Measurements from ENCODE around the gene CASZ1.

Gene CASZ1

DNA sequence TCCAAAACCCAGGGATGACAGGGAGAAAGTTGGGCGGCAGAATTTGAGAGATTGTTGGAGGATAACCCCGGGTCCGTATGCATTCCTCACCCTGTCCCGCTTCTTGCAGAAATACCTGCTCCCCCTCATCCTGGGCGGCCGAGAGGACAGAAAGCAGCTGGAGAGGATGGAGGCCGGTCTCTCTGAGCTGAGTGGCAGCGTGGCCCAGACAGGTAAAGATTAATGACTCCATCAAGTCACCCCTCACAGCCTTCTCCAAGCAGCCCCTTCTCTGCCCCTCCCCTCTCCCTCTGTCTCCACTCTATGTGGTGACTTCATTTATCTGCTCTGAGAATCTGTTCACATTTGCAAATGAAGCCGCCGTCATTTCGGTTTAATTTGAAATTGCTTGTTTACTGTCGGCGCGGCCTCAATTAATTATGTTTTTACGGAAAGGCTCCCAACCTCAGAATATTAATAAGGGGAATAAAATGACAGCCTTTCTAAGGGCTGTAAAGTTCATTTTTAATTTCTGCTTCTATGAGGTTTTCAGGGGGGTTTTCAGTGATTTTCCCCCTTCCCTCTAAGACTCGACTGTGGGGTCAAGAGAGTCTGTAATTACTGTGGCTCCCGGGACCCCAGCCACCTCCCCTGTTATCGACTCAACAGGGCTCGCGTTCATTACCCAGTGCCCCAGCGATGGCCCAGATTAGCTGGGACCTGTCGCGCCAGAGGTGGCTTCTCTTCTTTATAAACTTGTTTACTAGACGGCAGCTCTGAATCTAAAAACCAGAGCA, 173.3 kb downstream of the CASZ1 start:
- DNase-seq (ENCODE audit: low read depth in 2 of 2), result no peak

GRCh38 chr1:10621906-10622305, 174.5 kb downstream of the CASZ1 start:
- no peak for DNase-seq (ENCODE audit: low read depth in 2 of 2)

GRCh38 chr1:10620776-10621175, 175.7 kb downstream of the CASZ1 start:
- no peak for DNase-seq (ENCODE audit: low read depth in 2 of 2)

GRCh38 chr1:10617931-10618885, 178.2 kb downstream of the CASZ1 start:
- no peak for DNase-seq (ENCODE audit: low read depth in 2 of 2)

GRCh38 chr1:10617318-10617717, 179.1 kb downstream of the CASZ1 start:
- DNase-seq (ENCODE audit: low read depth in 2 of 2), result no peak

DNA sequence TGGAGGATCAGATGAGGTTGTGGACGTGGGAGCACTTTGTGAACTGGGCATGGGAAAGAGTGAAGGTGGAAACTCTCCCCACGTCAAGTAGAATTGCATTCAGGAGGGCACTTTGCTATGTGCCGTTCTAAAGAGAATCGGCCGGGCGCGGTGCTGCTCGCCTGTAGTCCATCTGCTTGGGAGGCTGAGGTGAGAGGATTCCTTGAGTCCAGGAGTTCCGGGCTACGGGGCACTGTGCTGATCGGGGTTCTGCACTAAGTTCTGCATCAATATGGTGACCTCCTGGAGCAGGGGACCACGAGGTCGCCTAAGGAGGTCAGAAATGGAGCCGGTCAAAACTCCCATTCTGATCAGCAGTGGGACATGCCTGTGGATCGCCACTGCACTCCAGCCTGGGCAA, 179.8 kb downstream of the CASZ1 start:
- DNase-seq (ENCODE audit: low read depth in 2 of 2), result no peak

DNA sequence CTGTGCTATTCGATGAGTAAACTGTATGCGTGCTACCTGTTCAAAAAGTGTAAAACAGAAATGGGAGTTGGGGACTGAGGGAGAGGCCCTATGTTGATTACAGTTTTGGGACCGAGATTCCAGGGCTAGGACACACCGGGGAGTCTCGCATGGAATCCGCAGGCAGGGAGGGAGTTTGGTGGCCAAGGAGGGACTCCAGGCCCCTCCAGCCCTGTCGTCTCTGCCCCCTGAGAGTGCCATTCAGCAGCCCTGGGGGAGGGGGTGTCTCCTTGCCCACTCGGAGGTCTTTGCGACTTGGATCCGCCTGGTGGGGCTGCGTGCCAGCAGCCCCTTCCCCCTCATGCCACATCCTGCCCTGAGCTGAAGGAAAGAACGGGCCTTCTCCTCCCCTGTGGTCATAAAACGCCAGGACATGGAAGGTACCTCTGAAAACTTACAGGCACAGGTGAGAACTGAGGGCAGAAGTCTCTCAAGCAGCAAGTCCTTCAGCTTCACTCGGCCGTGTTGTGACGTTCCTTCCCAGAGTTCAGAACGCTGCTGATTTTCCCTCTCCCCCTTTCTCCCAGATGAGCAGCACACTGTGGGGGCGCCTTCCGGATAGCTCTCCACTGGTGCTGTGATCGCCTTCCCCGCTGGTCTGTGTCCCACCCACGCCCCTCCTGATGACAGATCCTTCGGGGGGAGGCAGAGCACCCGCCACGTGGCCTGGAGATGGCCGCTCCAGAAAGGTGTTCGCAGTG, 180.3 kb downstream of the CASZ1 start:
- DNase-seq (ENCODE audit: low read depth in 2 of 2), result no peak

GRCh38 chr1:10615332-10615731, 181.1 kb downstream of the CASZ1 start:
- DNase-seq (ENCODE audit: low read depth in 2 of 2), result no peak

- DNase-seq (ENCODE audit: low read depth in 2 of 2), result no peak
Observed at GRCh38 chr1:10614377-10615225, 181.8 kb downstream of the CASZ1 start.

DNA sequence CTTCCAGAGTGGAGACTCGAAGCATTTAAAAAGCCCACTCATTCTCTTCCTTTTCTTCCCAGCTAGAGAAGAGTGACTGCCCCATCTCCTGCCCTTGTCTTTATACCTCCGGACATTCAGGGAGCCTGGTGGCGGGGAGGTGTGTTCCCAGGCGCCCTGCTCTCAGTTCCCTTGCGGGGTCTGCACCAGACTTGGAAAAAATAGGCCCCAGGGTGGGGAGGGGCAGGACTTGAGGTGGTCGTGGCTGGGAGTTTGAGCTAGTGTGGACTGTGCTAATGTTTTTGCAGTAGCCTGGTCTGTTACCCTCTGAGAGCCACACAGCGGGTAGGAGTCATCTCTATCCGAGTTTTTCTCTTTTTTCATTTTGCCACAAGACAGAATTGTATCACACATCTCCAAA, 182.6 kb downstream of the CASZ1 start:
- no peak for DNase-seq (ENCODE audit: low read depth in 2 of 2)

- DNase-seq (ENCODE audit: low read depth in 2 of 2), result no peak
Observed at GRCh38 chr1:10613340-10613739, 183.1 kb downstream of the CASZ1 start.

GRCh38 chr1:10612436-10613160, 183.8 kb downstream of the CASZ1 start:
- DNase-seq (ENCODE audit: low read depth in 2 of 2), result no peak

DNA sequence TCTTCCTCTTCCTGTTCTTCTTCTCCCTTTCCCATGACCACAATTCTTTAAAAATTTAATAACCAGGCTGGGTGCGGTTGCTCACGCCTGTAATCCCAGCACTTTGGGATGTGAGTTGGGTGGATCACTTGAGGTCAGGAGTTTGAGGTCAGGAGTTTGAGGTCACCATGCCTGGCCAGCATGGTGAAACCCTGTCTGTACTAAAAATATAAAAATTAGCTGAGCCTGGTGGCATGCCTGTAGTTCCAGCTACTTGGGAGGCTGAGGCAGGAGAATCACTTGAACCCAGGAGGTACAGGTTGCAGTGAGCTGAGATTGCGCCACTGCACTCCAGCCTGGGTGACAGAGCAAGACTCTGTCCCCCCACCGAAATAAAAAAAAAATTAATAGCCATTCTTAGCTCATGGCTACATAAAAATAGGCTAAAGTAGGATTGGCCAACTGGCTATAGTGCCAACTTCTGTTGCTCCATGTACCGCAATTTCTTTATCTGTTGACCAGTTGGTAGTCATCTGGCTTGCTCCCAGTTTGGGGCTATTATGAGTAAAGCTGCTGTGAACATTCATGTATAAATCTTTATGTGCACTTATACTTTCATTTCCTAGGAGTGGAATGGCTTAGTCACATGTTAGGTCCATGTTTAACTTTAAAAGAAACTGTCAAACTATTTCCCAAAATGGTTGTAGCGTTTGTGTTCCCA, 185.4 kb downstream of the CASZ1 start:
- no peak for DNase-seq (ENCODE audit: low read depth in 2 of 2)

DNA sequence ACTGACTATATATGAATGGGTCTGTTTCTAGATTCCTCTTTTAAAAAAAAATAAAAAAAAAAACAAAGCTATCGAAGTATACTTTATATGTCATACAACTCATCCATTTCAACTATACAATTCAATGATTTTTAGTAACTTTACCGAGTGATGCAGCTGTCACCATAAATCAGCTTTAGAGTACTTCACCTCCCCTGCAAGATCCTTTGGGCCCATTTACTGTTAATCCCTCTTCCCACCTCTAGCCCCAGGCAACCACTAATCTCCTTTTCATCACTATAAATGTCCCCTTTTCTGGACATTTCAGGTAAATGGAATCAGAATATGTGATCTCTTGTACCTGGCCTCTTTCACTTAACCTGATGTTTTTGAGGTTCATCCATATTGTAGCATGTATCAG, 187.8 kb downstream of the CASZ1 start:
- DNase-seq (ENCODE audit: low read depth in 2 of 2), result no peak

DNA sequence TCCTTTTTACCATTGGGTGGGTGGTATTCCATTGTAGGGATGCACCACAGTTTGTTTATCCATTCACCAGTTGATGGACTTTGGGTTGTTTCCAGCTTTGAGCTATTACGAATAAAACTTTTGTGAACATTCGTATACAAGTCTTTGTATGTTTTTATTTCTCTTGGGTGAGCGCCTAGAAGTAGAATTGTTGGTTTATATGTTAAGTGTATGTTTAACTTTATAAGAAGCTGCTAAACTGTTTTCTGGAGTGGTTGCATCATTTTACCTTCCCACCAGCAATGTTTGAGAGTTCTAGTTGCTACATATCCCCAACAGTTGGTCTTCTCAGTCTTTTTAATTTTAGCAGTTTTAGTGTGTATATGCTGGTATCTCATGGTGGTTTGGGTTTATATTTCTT, 189.2 kb downstream of the CASZ1 start:
- no peak for DNase-seq (ENCODE audit: low read depth in 2 of 2)

DNA sequence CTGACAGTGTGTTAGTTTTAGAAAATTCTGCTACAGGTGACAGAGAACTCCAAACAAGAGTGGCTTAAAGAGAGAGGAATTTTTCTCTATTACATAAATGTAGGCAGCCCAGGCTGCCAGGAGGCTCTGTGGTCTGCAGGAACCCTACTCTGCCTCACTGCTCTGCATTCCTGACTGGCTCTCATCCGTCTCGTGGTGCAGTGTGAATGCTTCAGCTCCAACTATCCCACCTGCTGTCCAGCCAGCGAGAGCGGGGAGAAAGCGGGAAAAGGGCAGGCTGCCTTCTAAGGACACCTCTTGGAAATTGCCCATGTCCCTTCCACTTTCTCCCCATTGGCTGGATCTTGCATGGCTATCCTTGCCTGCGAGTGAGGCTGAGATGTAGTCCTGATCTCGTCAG, 190.4 kb downstream of the CASZ1 start:
- no peak for DNase-seq (ENCODE audit: low read depth in 2 of 2)

GRCh38 chr1:10604966-10605365, 191.5 kb downstream of the CASZ1 start:
- no peak for DNase-seq (ENCODE audit: low read depth in 2 of 2)

DNA sequence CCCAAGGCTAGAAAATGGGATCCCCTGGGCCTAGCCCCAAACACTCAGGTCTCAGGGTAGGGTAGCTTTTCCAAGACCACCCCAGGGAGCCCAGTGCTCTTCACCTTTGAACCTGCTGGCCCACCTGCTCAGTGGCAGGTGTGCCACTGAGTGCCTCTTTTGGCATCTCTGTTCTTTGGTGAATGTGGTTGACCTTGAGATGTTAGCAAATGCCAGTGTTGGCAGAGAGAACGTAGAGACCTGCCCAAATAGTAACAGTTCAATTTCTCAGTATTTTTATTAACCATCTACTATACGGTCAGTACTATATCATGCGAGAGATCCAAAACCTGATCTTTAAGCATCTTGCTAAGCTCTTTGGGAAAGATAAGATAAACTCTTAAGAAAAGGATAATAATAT, 193.5 kb downstream of the CASZ1 start:
- no peak for DNase-seq (ENCODE audit: low read depth in 2 of 2)

DNA sequence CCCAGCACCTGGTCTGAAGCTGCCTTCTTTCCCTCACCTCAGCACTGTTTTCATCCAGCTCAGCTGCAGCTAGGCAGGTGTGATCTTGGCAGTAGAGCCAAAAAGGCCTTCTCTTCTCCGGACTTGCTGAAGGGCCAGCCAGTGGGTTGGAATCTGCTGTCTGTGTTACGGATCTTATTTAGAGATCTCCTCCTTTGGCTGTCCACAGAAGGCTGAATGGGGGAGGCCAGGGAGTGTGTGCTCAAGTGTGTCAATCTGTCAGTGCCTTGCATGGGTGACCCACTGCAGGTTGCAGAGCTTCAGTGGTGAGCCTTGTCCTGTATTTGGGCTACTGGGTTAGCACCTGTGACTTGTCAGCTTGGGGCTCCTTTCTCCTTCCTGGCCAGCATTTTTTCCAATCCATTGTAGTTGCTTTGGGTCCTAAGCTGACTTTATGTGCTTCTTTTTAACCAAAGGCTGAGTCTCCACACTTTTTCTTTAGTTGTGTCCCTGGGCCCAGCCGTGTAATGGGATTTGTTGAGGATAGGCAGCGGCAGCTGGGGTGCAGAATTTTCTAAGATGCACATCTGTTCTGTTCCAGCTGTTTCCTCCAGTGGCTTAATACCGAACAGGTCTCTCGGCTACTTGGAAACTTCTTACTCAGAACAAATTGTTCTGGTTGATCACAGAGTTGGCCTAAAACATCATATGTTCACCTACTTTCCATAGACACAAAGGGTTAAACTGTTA, 194.9 kb downstream of the CASZ1 start:
- DNase-seq (ENCODE audit: low read depth in 2 of 2), result no peak
